ENCODE data around the gene MTG1.
"Not testable (repeated sequence)": the region's sequence is repeated elsewhere in the genome, so short reads cannot be mapped to it uniquely, and the experiment has no call there.

The MTG1 gene

GRCh38 chr10:133376183-133376582 lies 17.8 kb upstream of the MTG1 start:
- H3K36me3 ChIP-seq (ENCODE audit: control insufficient read depth, insufficient read depth, low read length); H3K9ac ChIP-seq (ENCODE audit: low read length); H3K27me3 ChIP-seq (ENCODE audit: control insufficient read depth, insufficient read depth, low read length); H3K9me3 ChIP-seq (ENCODE audit: control insufficient read depth, low read length); H3K4me3 ChIP-seq (ENCODE audit: low read length): not testable (repeated sequence)
- H3K4me1 ChIP-seq (ENCODE audit: control insufficient read depth, insufficient read depth, low read length), result peaks cover 14% of the 10 kb centered on the region

- Histone ChIP-seq H3K36me3 (ENCODE audit: control insufficient read depth, insufficient read depth, low read length) (no peaks in the 10 kb centered on the region), H3K27me3 (ENCODE audit: control insufficient read depth, insufficient read depth, low read length) (no peaks in the 10 kb centered on the region), H3K4me1 (ENCODE audit: control insufficient read depth, insufficient read depth, low read length) (peaks cover 14% of the 10 kb centered on the region), H3K4me3 (ENCODE audit: low read length) (no peak overlapping the region), H3K9ac (ENCODE audit: low read length) (no peak overlapping the region), H3K9me3 (ENCODE audit: control insufficient read depth, low read length) (no peaks in the 10 kb centered on the region)
Measured at GRCh38 chr10:133377025-133377817, 16.7 kb upstream of the MTG1 start.

- no peak overlapping the region for H3K4me3 ChIP-seq (ENCODE audit: low read length)
- no peaks in the 10 kb centered on the region for H3K9me3 ChIP-seq (ENCODE audit: control insufficient read depth, low read length)
- no peaks in the 10 kb centered on the region for H3K36me3 ChIP-seq (ENCODE audit: control insufficient read depth, insufficient read depth, low read length)
- peaks cover 14% of the 10 kb centered on the region for H3K4me1 ChIP-seq (ENCODE audit: control insufficient read depth, insufficient read depth, low read length)
- peak overlapping the region; percentile 47 for H3K9ac ChIP-seq (ENCODE audit: low read length)
- no peaks in the 10 kb centered on the region for H3K27me3 ChIP-seq (ENCODE audit: control insufficient read depth, insufficient read depth, low read length)
Measured at GRCh38 chr10:133377818-133378250, 16.1 kb upstream of the MTG1 start.

GRCh38 chr10:133378251-133379096 lies 15.5 kb upstream of the MTG1 start:
- no peaks in the 10 kb centered on the region for H3K9me3 ChIP-seq (ENCODE audit: control insufficient read depth, low read length)
- H3K4me1 ChIP-seq (ENCODE audit: control insufficient read depth, insufficient read depth, low read length), result peaks cover 14% of the 10 kb centered on the region
- H3K36me3 ChIP-seq (ENCODE audit: control insufficient read depth, insufficient read depth, low read length), result no peaks in the 10 kb centered on the region
- no peaks in the 10 kb centered on the region for H3K27me3 ChIP-seq (ENCODE audit: control insufficient read depth, insufficient read depth, low read length)
- H3K9ac ChIP-seq (ENCODE audit: low read length), result peak overlapping the region; percentile 47
- H3K4me3 ChIP-seq (ENCODE audit: low read length), result no peak overlapping the region

- H3K4me3 ChIP-seq (ENCODE audit: low read length), result peak within 1 kb of the TSS; percentile 8
- peaks cover 10% of the 10 kb centered on the region for H3K4me1 ChIP-seq (ENCODE audit: control insufficient read depth, insufficient read depth, low read length)
- no peaks in the 10 kb centered on the region for H3K36me3 ChIP-seq (ENCODE audit: control insufficient read depth, insufficient read depth, low read length)
- H3K27me3 ChIP-seq (ENCODE audit: control insufficient read depth, insufficient read depth, low read length), result no peaks in the 10 kb centered on the region
- peak within 1 kb of the TSS; percentile 66 for H3K9ac ChIP-seq (ENCODE audit: low read length)
- H3K9me3 ChIP-seq (ENCODE audit: control insufficient read depth, low read length), result no peaks in the 10 kb centered on the region
Measured at GRCh38 chr10:133379152-133379800, 14.7 kb upstream of the MTG1 start, which contains the start of gene PAOX. TSS of gene PAOX (plus strand) at chr10:133379262. CDS start at chr10:133379317, 55 bp downstream.

GRCh38 chr10:133379801-133380666 lies 13.9 kb upstream of the MTG1 start:
- Histone ChIP-seq H3K27me3 (ENCODE audit: control insufficient read depth, insufficient read depth, low read length) (no peaks in the 10 kb centered on the region), H3K36me3 (ENCODE audit: control insufficient read depth, insufficient read depth, low read length) (no peaks in the 10 kb centered on the region), H3K9me3 (ENCODE audit: control insufficient read depth, low read length) (no peaks in the 10 kb centered on the region), H3K9ac (ENCODE audit: low read length) (peak overlapping the region; percentile 66), H3K4me3 (ENCODE audit: low read length) (peak overlapping the region; percentile 8), H3K4me1 (ENCODE audit: control insufficient read depth, insufficient read depth, low read length) (peaks cover 8% of the 10 kb centered on the region)

GRCh38 chr10:133381036-133381435 lies 12.9 kb upstream of the MTG1 start:
- no peaks in the 10 kb centered on the region for H3K9me3 ChIP-seq (ENCODE audit: control insufficient read depth, low read length)
- H3K4me3 ChIP-seq (ENCODE audit: low read length), result no peak overlapping the region
- peaks cover 8% of the 10 kb centered on the region for H3K4me1 ChIP-seq (ENCODE audit: control insufficient read depth, insufficient read depth, low read length)
- H3K36me3 ChIP-seq (ENCODE audit: control insufficient read depth, insufficient read depth, low read length), result no peaks in the 10 kb centered on the region
- H3K9ac ChIP-seq (ENCODE audit: low read length), result no peak overlapping the region
- H3K27me3 ChIP-seq (ENCODE audit: control insufficient read depth, insufficient read depth, low read length), result no peaks in the 10 kb centered on the region

GRCh38 chr10:133383551-133383950 lies 10.4 kb upstream of the MTG1 start:
- H3K4me1 ChIP-seq (ENCODE audit: control insufficient read depth, insufficient read depth, low read length), result no peaks in the 10 kb centered on the region
- H3K9me3 ChIP-seq (ENCODE audit: control insufficient read depth, low read length), result no peaks in the 10 kb centered on the region
- H3K27me3 ChIP-seq (ENCODE audit: control insufficient read depth, insufficient read depth, low read length), result no peaks in the 10 kb centered on the region
- no peaks in the 10 kb centered on the region for H3K36me3 ChIP-seq (ENCODE audit: control insufficient read depth, insufficient read depth, low read length)
- H3K9ac ChIP-seq (ENCODE audit: low read length), result no peak overlapping the region
- no peak overlapping the region for H3K4me3 ChIP-seq (ENCODE audit: low read length)

GRCh38 chr10:133384071-133384470 lies 9.9 kb upstream of the MTG1 start:
- Histone ChIP-seq H3K36me3 (ENCODE audit: control insufficient read depth, insufficient read depth, low read length) (no peaks in the 10 kb centered on the region), H3K9me3 (ENCODE audit: control insufficient read depth, low read length) (no peaks in the 10 kb centered on the region), H3K4me3 (ENCODE audit: low read length) (no peak overlapping the region), H3K9ac (ENCODE audit: low read length) (no peak overlapping the region), H3K27me3 (ENCODE audit: control insufficient read depth, insufficient read depth, low read length) (no peaks in the 10 kb centered on the region), H3K4me1 (ENCODE audit: control insufficient read depth, insufficient read depth, low read length) (no peaks in the 10 kb centered on the region)

GRCh38 chr10:133385214-133385613 lies 8.7 kb upstream of the MTG1 start:
- Histone ChIP-seq H3K27me3 (ENCODE audit: control insufficient read depth, insufficient read depth, low read length) (no peaks in the 10 kb centered on the region), H3K36me3 (ENCODE audit: control insufficient read depth, insufficient read depth, low read length) (no peaks in the 10 kb centered on the region), H3K9me3 (ENCODE audit: control insufficient read depth, low read length) (no peaks in the 10 kb centered on the region), H3K4me1 (ENCODE audit: control insufficient read depth, insufficient read depth, low read length) (no peaks in the 10 kb centered on the region), H3K4me3 (ENCODE audit: low read length) (no peak overlapping the region), H3K9ac (ENCODE audit: low read length) (no peak overlapping the region)

GRCh38 chr10:133386951-133387350 lies 7.0 kb upstream of the MTG1 start:
- H3K36me3 ChIP-seq (ENCODE audit: control insufficient read depth, insufficient read depth, low read length), result not testable (repeated sequence)

More at GRCh38 chr10:133386951-133387350, 7.0 kb upstream of the MTG1 start:
- not testable (repeated sequence) for H3K4me1 ChIP-seq (ENCODE audit: control insufficient read depth, insufficient read depth, low read length); H3K9me3 ChIP-seq (ENCODE audit: control insufficient read depth, low read length); H3K4me3 ChIP-seq (ENCODE audit: low read length); H3K9ac ChIP-seq (ENCODE audit: low read length); H3K27me3 ChIP-seq (ENCODE audit: control insufficient read depth, insufficient read depth, low read length)
